H9 (cell line): Measurements from ENCODE around the gene CYP1B1. TPM values are rescaled to one million over a fixed set of nuclear protein-coding genes. Genes with fewer than 3 reads are reported as not detected.

Source experiments
- DNase-seq: peaks from one replicate; pipeline ENCODE4 v3.0.0-alpha.2; 2017
- H2AFZ ChIP-seq: one replicate; pipeline ENCODE4 v1.6.1; 2013; ENCODE audit warnings: mild to moderate bottlenecking, low read length, control low read depth, moderate library complexity
- H2AK5ac ChIP-seq: 2 replicates; pipeline ENCODE4 v1.6.1; 2013; ENCODE audit warnings: low read length, control low read depth, mixed read lengths; ENCODE audit not compliant: insufficient read length
- H2BK120ac ChIP-seq: one replicate; pipeline ENCODE4 v1.6.1; 2013; ENCODE audit warnings: low read depth, mild to moderate bottlenecking, low read length, control low read depth, inconsistent platforms; ENCODE audit not compliant: poor library complexity, severe bottlenecking
- H2BK12ac ChIP-seq: 2 replicates; pipeline ENCODE4 v1.6.1; 2013; ENCODE audit warnings: low read length, control low read depth, mixed read lengths, low read depth; ENCODE audit not compliant: insufficient read length
- H2BK15ac ChIP-seq: 2 replicates; pipeline ENCODE4 v1.6.1; 2013; ENCODE audit warnings: low read depth, low read length, control low read depth
- H2BK20ac ChIP-seq: one replicate; pipeline ENCODE4 v1.6.1; 2013; ENCODE audit warnings: low read depth, mild to moderate bottlenecking, low read length, control low read depth, inconsistent platforms; ENCODE audit not compliant: poor library complexity, severe bottlenecking
- H2BK5ac ChIP-seq: 2 replicates; pipeline ENCODE4 v1.6.1; 2013; ENCODE audit warnings: low read length, control low read depth, mixed read lengths; ENCODE audit not compliant: insufficient read length
- H3K14ac ChIP-seq: 2 replicates; pipeline ENCODE4 v1.6.1; 2013; ENCODE audit warnings: low read length, control low read depth; ENCODE audit not compliant: insufficient read depth
- H3K18ac ChIP-seq: 2 replicates; pipeline ENCODE4 v1.6.1; 2013; ENCODE audit warnings: low read depth, mild to moderate bottlenecking, mixed read lengths, low read length, control low read depth; ENCODE audit not compliant: insufficient read length
- H3K23ac ChIP-seq: 2 replicates; pipeline ENCODE4 v1.6.1; 2013; ENCODE audit warnings: low read length, control low read depth, mixed read lengths, low read depth; ENCODE audit not compliant: insufficient read length
- H3K23me2 ChIP-seq: 2 replicates; pipeline ENCODE4 v1.6.1; 2013; ENCODE audit warnings: low read depth, mild to moderate bottlenecking, mixed read lengths, low read length, control low read depth; ENCODE audit not compliant: insufficient read length, poor library complexity, severe bottlenecking
- H3K27ac ChIP-seq: 2 replicates; pipeline ENCODE4 v1.5.1; 2013; ENCODE audit warnings: low read length, control low read depth, mixed read lengths, low read depth; ENCODE audit not compliant: insufficient read length
- H3K27me3 ChIP-seq: 2 replicates; pipeline ENCODE4 v1.6.1; 2013; ENCODE audit warnings: low read length, control low read depth, inconsistent platforms; ENCODE audit not compliant: insufficient read depth
- H3K4ac ChIP-seq: 2 replicates; pipeline ENCODE4 v1.6.1; 2013; ENCODE audit warnings: low read depth, mild to moderate bottlenecking, control low read depth, inconsistent platforms, low read length, moderate library complexity
- H3K4me1 ChIP-seq: 2 replicates; pipeline ENCODE4 v1.6.1; 2013; ENCODE audit warnings: low read length, control low read depth, inconsistent platforms; ENCODE audit not compliant: insufficient read depth
- H3K4me2 ChIP-seq: 2 replicates; pipeline ENCODE4 v1.6.1; 2013; ENCODE audit warnings: low read length, control low read depth, mixed read lengths; ENCODE audit not compliant: insufficient read length, insufficient read depth
- H3K56ac ChIP-seq: 2 replicates; pipeline ENCODE4 v1.6.1; 2013; ENCODE audit warnings: low read depth, mild to moderate bottlenecking, mixed read lengths, low read length, control low read depth; ENCODE audit not compliant: insufficient read length
- H3K79me1 ChIP-seq: 2 replicates; pipeline ENCODE4 v1.6.1; 2013; ENCODE audit warnings: low read depth, mild to moderate bottlenecking, moderate library complexity, low read length, control low read depth, inconsistent platforms; ENCODE audit not compliant: insufficient read depth, poor library complexity, severe bottlenecking
- H3K79me2 ChIP-seq: 2 replicates; pipeline ENCODE4 v1.6.1; 2013; ENCODE audit warnings: low read length, control low read depth, inconsistent platforms; ENCODE audit not compliant: insufficient read depth
- H3K9ac ChIP-seq: 2 replicates; pipeline ENCODE4 v1.6.1; 2013; ENCODE audit warnings: low read length, control low read depth, mixed read lengths; ENCODE audit not compliant: insufficient read length; ENCODE audit errors: extremely low read depth
- H3K9me3 ChIP-seq: one replicate; pipeline ENCODE4 v1.6.1; 2013; ENCODE audit warnings: low read depth, low read length, inconsistent platforms; ENCODE audit not compliant: control insufficient read depth
- H3T11ph ChIP-seq: one replicate; pipeline ENCODE4 v1.6.1; 2013; ENCODE audit warnings: mild to moderate bottlenecking, low read length, control low read depth, inconsistent platforms
- H4K20me1 ChIP-seq: one replicate; pipeline ENCODE4 v1.6.1; 2013; ENCODE audit not compliant: control insufficient read depth, insufficient read length, insufficient read depth
- H4K5ac ChIP-seq: 2 replicates; pipeline ENCODE4 v1.6.1; 2013; ENCODE audit warnings: low read depth, mild to moderate bottlenecking, mixed read lengths, low read length, control low read depth; ENCODE audit not compliant: insufficient read length
- H4K8ac ChIP-seq: replicated peaks from 2 replicates; pipeline ENCODE4 v1.6.1; 2013; ENCODE audit warnings: low read length, control low read depth, mixed read lengths, low read depth; ENCODE audit not compliant: insufficient read length
- H4K91ac ChIP-seq: 2 replicates; pipeline ENCODE4 v1.6.1; 2013; ENCODE audit warnings: low read depth, mild to moderate bottlenecking, moderate library complexity, mixed read lengths, low read length, control low read depth; ENCODE audit not compliant: insufficient read length
- H3K27ac Mint-ChIP-seq, 3 experiments: 2 replicates in 2 of 3; 3 replicates in 1 of 3; pipeline ENCODE4 v1.8.0; 2020 to 2021; ENCODE audit warnings: mixed read lengths in 3 of 3, mild to moderate bottlenecking in 1 of 3, moderate library complexity in 1 of 3
- H3K27me3 Mint-ChIP-seq: 2 replicates; pipeline ENCODE4 v1.8.0; 2021; ENCODE audit warnings: low read depth, mild to moderate bottlenecking, moderate library complexity, mixed read lengths
- H3K36me3 Mint-ChIP-seq, 3 experiments: 2 replicates in 2 of 3; 3 replicates in 1 of 3; pipeline ENCODE4 v1.8.0; 2020 to 2021; ENCODE audit warnings: low read depth in 3 of 3, mixed read lengths in 3 of 3; ENCODE audit not compliant: insufficient read depth in 1 of 3
- H3K4me1 Mint-ChIP-seq, 2 experiments: 2 replicates each; pipeline ENCODE4 v1.8.0; 2020; ENCODE audit warnings: mixed read lengths in 2 of 2
- H3K4me3 Mint-ChIP-seq, 2 experiments: 2 replicates in 1 of 2; 3 replicates in 1 of 2; pipeline ENCODE4 v1.8.0; 2020 to 2021; ENCODE audit warnings: mild to moderate bottlenecking in 2 of 2, mixed read lengths in 2 of 2, moderate library complexity in 1 of 2
- H3K9me3 Mint-ChIP-seq, 2 experiments: 2 replicates in 1 of 2; 3 replicates in 1 of 2; pipeline ENCODE4 v1.8.0; 2020; ENCODE audit warnings: mild to moderate bottlenecking in 2 of 2, mixed read lengths in 2 of 2, moderate library complexity in 1 of 2
- CTCF ChIP-seq: fragments of 200-600 bp; sonication (generic); conservative IDR thresholded peaks from 3 replicates; pipeline ENCODE4 v1.8.0; 2021; ENCODE audit warnings: antibody characterized with exemption, mild to moderate bottlenecking
- WGBS: extraction: QIAGEN DNeasy Blood & Tissue Kit; methylation state at CpG from one replicate; pipeline ENCODE4 v1.1.7; 2013; ENCODE audit warnings: missing lambda C conversion rate, low lambda C conversion rate, mixed read lengths; ENCODE audit not compliant: insufficient read length; ENCODE audit errors: extremely low coverage; 5-methylcytosine and 5-hydroxymethylcytosine counted together
- total RNA-seq: library from RNA; stranded (reverse); gene quantifications from 2 replicates; pipeline ENCODE4 v1.2.1, GENCODE V29; 2021

The CYP1B1 gene
- total RNA-seq, 1 experiment from 2014 or later: 2.7 TPM

- H4K20me1 ChIP-seq: peaks cover 2% of the 10 kb centered on the region
- no peak overlapping the region for H2BK20ac ChIP-seq
- no peak overlapping the region for H4K91ac ChIP-seq
- H2BK120ac ChIP-seq: no peak overlapping the region
- Mint-ChIP-seq H3K9me3 (peaks cover 0 to 5% of the 10 kb centered on the region in 2 experiments; a peak in 4 of 5 replicates), H3K27ac (no peak overlapping the region), H3K4me1 (peaks cover 54 to 60% of the 10 kb centered on the region in 2 experiments), H3K4me3 (peak overlapping the region; percentile 63 to 85), H3K36me3 (peaks cover 0 to 6% (median 2%) of the 10 kb centered on the region in 3 experiments; a peak in 2 of 7 replicates), H3K27me3 (peaks cover 63% of the 10 kb centered on the region)
- H3K79me1 ChIP-seq: no peaks in the 10 kb centered on the region
- peak; percentile 66 for TF ChIP-seq CTCF
- no peak overlapping the region for H2BK5ac ChIP-seq
- H2AFZ ChIP-seq: no peak overlapping the region
- no peak overlapping the region for H3K18ac ChIP-seq
- no peaks in the 10 kb centered on the region for H3K9me3 ChIP-seq
- no peak overlapping the region for H3T11ph ChIP-seq
- no peak overlapping the region for H3K56ac ChIP-seq
- H4K8ac ChIP-seq: no peak overlapping the region
- peak overlapping the region; percentile 70 for H3K4me2 ChIP-seq
- H3K4me1 ChIP-seq: peaks cover 15% of the 10 kb centered on the region
- H3K14ac ChIP-seq: no peak overlapping the region
- H3K23me2 ChIP-seq: peaks cover 21% of the 10 kb centered on the region
- H3K4ac ChIP-seq: no peak overlapping the region
- H3K9ac ChIP-seq: no peak overlapping the region
- no peak overlapping the region for H3K23ac ChIP-seq
- no peak overlapping the region for H2BK15ac ChIP-seq
- no peak overlapping the region for H3K27ac ChIP-seq
- peak; percentile 91 for DNase-seq
- WGBS: no CpG with 5 or more reads among the region's 51 CpGs
- H3K27me3 ChIP-seq: peaks cover 36% of the 10 kb centered on the region
- H4K5ac ChIP-seq: no peak overlapping the region
- no peaks in the 10 kb centered on the region for H3K79me2 ChIP-seq
- H2BK12ac ChIP-seq: no peak overlapping the region
- no peak overlapping the region for H2AK5ac ChIP-seq
Measured at GRCh38 chr2:38076152-38076709, 280 bp upstream of the CYP1B1 start.
